Measurements from ENCODE around the gene MUC6. TPM values are rescaled to one million over a fixed set of nuclear protein-coding genes. Genes with fewer than 3 reads are reported as not detected.

The MUC6 gene
- total and polyA plus RNA-seq, 2 of the 8 experiments (the other 6 are each of a cell fraction or from before 2014, with no cell fraction given): not detected

DNA sequence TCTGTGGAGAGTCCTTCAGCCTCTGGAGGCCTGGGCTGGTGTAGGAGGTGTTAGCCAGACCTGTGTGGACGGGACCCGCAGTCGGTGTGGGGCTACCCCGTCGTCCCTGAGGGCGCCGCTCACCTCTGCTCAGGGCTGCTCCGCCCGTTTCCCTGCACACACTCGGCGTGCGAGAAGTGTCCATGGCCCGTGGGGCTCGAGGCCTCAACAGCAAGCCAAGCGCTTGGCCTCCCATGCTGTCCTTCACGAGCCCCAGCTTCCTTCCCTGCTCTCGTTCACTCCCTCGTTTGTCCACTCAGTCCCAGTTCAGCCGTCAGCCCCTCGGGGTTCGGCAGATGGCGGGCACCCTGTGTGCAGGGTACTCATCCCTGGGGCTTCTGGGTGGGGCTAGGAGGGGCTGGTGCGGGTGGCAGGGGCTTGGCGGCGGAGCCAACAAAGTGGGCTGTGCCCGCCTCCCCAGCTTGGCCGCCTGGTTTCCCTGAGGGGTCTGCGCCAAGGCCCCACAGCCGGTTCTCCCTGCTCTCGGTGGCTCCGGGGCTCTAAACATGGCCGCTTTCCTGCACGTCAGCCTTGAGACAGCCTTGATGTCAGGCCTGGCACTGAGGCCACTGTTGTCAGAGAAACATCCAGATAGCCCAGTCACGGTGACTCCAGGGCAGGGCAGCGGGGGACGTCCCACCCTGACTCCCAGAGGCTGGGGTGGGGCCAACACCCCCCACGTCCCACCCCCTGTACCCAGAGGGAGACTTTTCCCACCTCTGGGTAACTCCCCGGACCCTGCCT is 3.3 kb downstream of the MUC6 start:
- Histone ChIP-seq H4K8ac (ENCODE audit: extremely low read depth, insufficient read depth, low read length) (no peak overlapping the region), H3K79me1 (ENCODE audit: low read depth, low read length) (peaks cover 4% of the 10 kb centered on the region; the same call in 1 of the 2 replicates), H3K14ac (ENCODE audit: insufficient read length) (no peak overlapping the region), H3K4me2 (ENCODE audit: insufficient read depth in 1 of 2, low read depth in 2 of 2, low read length in 2 of 2) (no peak overlapping the region), H4K5ac (ENCODE audit: insufficient read length, low read depth, low read length) (no peak overlapping the region), H3K9ac (replicated peaks in 1 of 4; ENCODE audit: extremely low read depth in 1 of 4, low read depth in 3 of 4, low read length in 3 of 4) (no peak overlapping the region), H2BK20ac (ENCODE audit: low read length) (no peak overlapping the region), H3K23me2 (ENCODE audit: low read depth, low read length) (peaks cover 7% of the 10 kb centered on the region), H2AFZ (ENCODE audit: low read length) (no peak overlapping the region), H3K4me3 (ENCODE audit: extremely low read depth in 1 of 4, insufficient read depth in 2 of 4, low read depth in 3 of 4, low read length in 4 of 4) (no peak overlapping the region), H3K18ac (ENCODE audit: extremely low read depth, low read length) (no peak overlapping the region), H2BK15ac (ENCODE audit: low read length) (no peak overlapping the region), H3K79me2 (ENCODE audit: control insufficient read depth in 1 of 2, insufficient read depth in 2 of 2, low read length in 2 of 2) (no peaks in the 10 kb centered on the region), H4K91ac (replicated peaks; ENCODE audit: insufficient read length, low read length) (no peak overlapping the region), H3K4me1 (replicated peaks in 1 of 4; ENCODE audit: control insufficient read depth in 3 of 4, insufficient read depth in 4 of 4, low read length in 3 of 4) (peaks cover 0 to 2% (median 0%) of the 10 kb centered on the region in 4 experiments; a peak in 2 of 7 replicates), H4K20me1 (replicated peaks in 1 of 2; ENCODE audit: control insufficient read depth in 1 of 2, insufficient read depth in 2 of 2, low read length in 2 of 2) (peaks cover 0 to 9% of the 10 kb centered on the region in 2 experiments), H3K27ac (ENCODE audit: low read depth, low read length) (no peak overlapping the region), H2AK5ac (ENCODE audit: low read depth, low read length) (no peak overlapping the region), H2BK120ac (replicated peaks; ENCODE audit: low read depth, low read length) (no peak overlapping the region), H3K9me3 (ENCODE audit: insufficient read depth in 2 of 2, low read depth in 1 of 2, low read length in 1 of 2) (no peaks in the 10 kb centered on the region), H3K36me3 (ENCODE audit: control insufficient read depth in 2 of 4, insufficient read depth in 4 of 4, low read length in 3 of 4) (no peaks in the 10 kb centered on the region), H3K4ac (replicated peaks; ENCODE audit: insufficient read length, low read depth, low read length) (no peak overlapping the region), H2BK12ac (ENCODE audit: low read depth, low read length) (no peak overlapping the region), H3K23ac (ENCODE audit: insufficient read length) (no peak overlapping the region), H2BK5ac (ENCODE audit: low read depth, low read length) (peak overlapping the region; percentile 47; the same call in 1 of the 2 replicates), H3K56ac (replicated peaks; ENCODE audit: insufficient read length, low read depth, low read length) (no peak overlapping the region), H3K27me3 (replicated peaks in 1 of 4; ENCODE audit: control insufficient read depth in 3 of 4, extremely low read depth in 1 of 4, insufficient read depth in 3 of 4, low read length in 3 of 4) (no peaks in the 10 kb centered on the region)
- DNase-seq (ENCODE audit: low read depth in 1 of 2, low spot score in 2 of 2) (no peak), FAIRE-seq (no peak)
- no peak for TF ChIP-seq JUN (IDR thresholded peaks at IDR 0.05; ENCODE audit: low read depth, low read length)
- no peak for TF ChIP-seq SP2 (IDR thresholded peaks at IDR 0.05; ENCODE audit: low read length)
- TF ChIP-seq GABPA (IDR thresholded peaks at IDR 0.05; ENCODE audit: borderline replicate concordance, insufficient read depth, low read length): no peak
- no peak for TF ChIP-seq TAF7 (optimal IDR thresholded peaks at IDR 0.05; ENCODE audit: borderline replicate concordance, low read depth, low read length)
- TF ChIP-seq YY1 (IDR thresholded peaks at IDR 0.05; ENCODE audit: low read depth, low read length): no peak
- TF ChIP-seq EP300 (IDR thresholded peaks at IDR 0.05; ENCODE audit: borderline replicate concordance in 1 of 2, low read depth in 2 of 2, low read length in 2 of 2): no peak
- TF ChIP-seq HDAC6 (IDR thresholded peaks at IDR 0.05; ENCODE audit: low read depth, low read length): no peak
- TF ChIP-seq ASH2L (IDR thresholded peaks at IDR 0.05; ENCODE audit: low read length): no peak
- TF ChIP-seq SP4 (IDR thresholded peaks at IDR 0.05; ENCODE audit: low read length): no peak
- POLR2A ChIA-PET (ENCODE audit: partially characterized antibody): no interaction called here
- WGBS, 2 experiments (ENCODE audit: extremely low coverage in 1 of 2, insufficient coverage in 1 of 2, insufficient read length in 1 of 2, insufficient replicate concordance in 2 of 2, low coverage in 1 of 2, low lambda C conversion rate in 2 of 2, missing lambda C conversion rate in 1 of 2): 93% methylated on average over 30 of the region's 38 CpGs; no CpG with 5 or more reads in 1 of the 2 experiments
- CTCF ChIA-PET (ENCODE audit: partially characterized antibody): interaction anchor here (1.5 to 3.1 kb wide), 2 partner anchors 52 to 135 kb away, joined by 4 to 9 read pairs; no protein-coding TSS in a partner anchor

Measured in H1 (cell line).